Heart right ventricle (tissue), 16 donors: ENCODE measurements around the gene STOML1. TPM values are rescaled to one million over a fixed set of nuclear protein-coding genes. Genes with fewer than 3 reads are reported as not detected.

Experiments used
- ATAC-seq, 8 donors: fragments of 200-7000 bp; cut with Tn5 transposase; one replicate each; pipeline ENCODE4 v1.9.1; 2020; ENCODE audit warnings: mild to moderate bottlenecking in 8 of 8, moderate library complexity in 8 of 8, moderate number of reproducible peaks in 1 of 8
- DNase-seq, 2 donors: peaks; one replicate each; pipeline ENCODE4 v3.0.0-alpha.2; 2020
- H3K27ac ChIP-seq, 10 donors: fragments of 200-600 bp; sonication (generic) in 2 of 10; one replicate each; pipeline versions ENCODE4 v1.5.0 to v1.8.0; 2020 to 2022; ENCODE audit warnings: mild to moderate bottlenecking in 3 of 10
- H3K27me3 ChIP-seq, 7 donors: fragments of 200-600 bp; one replicate each; pipeline ENCODE4 v1.8.0; 2021 to 2022; ENCODE audit warnings: mild to moderate bottlenecking in 2 of 7
- H3K36me3 ChIP-seq, 9 donors: fragments of 200-600 bp; sonication (generic) in 1 of 9; one replicate each; pipeline versions ENCODE4 v1.5.0 to v1.8.0; 2020 to 2022; ENCODE audit warnings: mild to moderate bottlenecking in 2 of 9
- H3K4me1 ChIP-seq, 9 donors: fragments of 200-600 bp; sonication (generic) in 1 of 9; one replicate each; pipeline versions ENCODE4 v1.5.0 to v1.8.0; 2020 to 2022; ENCODE audit warnings: mild to moderate bottlenecking in 4 of 9
- H3K4me3 ChIP-seq, 10 donors: fragments of 200-600 bp; sonication (generic) in 2 of 10; one replicate each; pipeline versions ENCODE4 v1.5.0 to v1.8.0; 2020 to 2022; ENCODE audit warnings: mild to moderate bottlenecking in 7 of 10, moderate library complexity in 2 of 10
- H3K9me3 ChIP-seq, 11 donors: fragments of 200-600 bp in 10 of 11; sonication (generic) in 2 of 11; one replicate each; pipeline versions ENCODE4 v1.5.0 to v1.8.0; 2013 to 2022; ENCODE audit warnings: mild to moderate bottlenecking in 2 of 11, control low read depth in 1 of 11, moderate library complexity in 1 of 11
- WGBS, 2 donors: extraction: QIAGEN DNeasy Blood & Tissue Kit; methylation state at CpG; one replicate each; pipeline ENCODE4 v1.1.7; 2013; ENCODE audit warnings: inconsistent platforms in 1 of 2; 5-methylcytosine and 5-hydroxymethylcytosine counted together
- intact Hi-C, 10 donors: fragments of 100-400 bp; cut with DNase I; formaldehyde crosslinking; loops; one replicate each; pipeline versions ENCODE4 v1.11.1 to v1.14.2; 2022
- polyA plus RNA-seq, 2 donors: library from polyadenylated mRNA; stranded (reverse); fragments of 200-250 nt; gene quantifications; one replicate each; pipeline ENCODE4 v1.2.3, GENCODE V29; 2013
- total RNA-seq, 10 donors: library from RNA; stranded (reverse); fragmentation: NEBNext Ultra II Directional in 3 of 10; extraction: Animal tissue kit (Norgen Biotek cat#: 25700) in 3 of 10; gene quantifications; one replicate each; pipeline versions ENCODE4 v1.2.1 to v1.2.4, GENCODE V29; 2021 to 2023
- TF ChIP-seq, protein P1 (sequence below), 9 donors: fragments of 200-600 bp; sonication (generic) in 2 of 9; IDR thresholded peaks; one replicate each; pipeline versions ENCODE4 v1.5.0 to v1.8.0; 2021 to 2022; ENCODE audit warnings: antibody characterized with exemption in 9 of 9, mild to moderate bottlenecking in 5 of 9, moderate library complexity in 1 of 9
- donor health status: Arrhythmogenic right ventricular cardiomyopathy.
- donor health status: ischemic (EF 13 %, LVEDD 7.1; RV severe dilation, severe dysfunction).
- donor health status: healthy with polysubstance abuse.
- donor health status: DM: no; HTN: yes; CAD: no.
- donor health status: DM: no; HTN: no; CAD: no.
- donor health status: ischemic (EF 25% LVEDD 6.9; RV normal size, moderate dysfunction).
- donor health status: ischemic (EF 25% LVEDD 5.7; RV mildly dilated, moderate dysfunction).
- donor health status: healthy.
- donor health status: DM: yes; HTN: yes; CAD: no.
- donor health status: Ischemic cardiomyopathy.
- donor health status: ischemic (EF 35%, LVEDD 5.7; RV mildly dilated, moderate dysfunction).
- donor health status: nonischemic (EF 11% LVEDD 7.7; RV severe dilation, severe dysfunction).
- donor health status: DM: yes; HTN: yes; CAD: no.
- donor health status: PGD.
- donor health status: ischemic (EF 29% LVEDD 5.4; RV normal size, mild dysfunction).
- donor health status: nonischemic (EF 23%, LVEDD 6.1; RV moderate dilation, normal function).

The STOML1 gene
- total and polyA plus RNA-seq, 12 donors, result 21.1 to 38.4 (median 28.2) TPM

- Histone ChIP-seq H3K4me3 (no peak overlapping the region), H3K4me1 (peaks cover 12 to 49% (median 27%) of the 10 kb centered on the region in 9 donors), H3K36me3 (peaks cover 0 to 47% (median 15%) of the 10 kb centered on the region in 9 donors), H3K27me3 (no peaks in the 10 kb centered on the region), H3K27ac (peak overlapping the region in 1 of 10 donors; percentile 29), H3K9me3 (no peaks in the 10 kb centered on the region)
- intact Hi-C loops, result no loop called here
- 91 to 94% methylated on average over 4 of the region's 4 CpGs for WGBS, 2 donors
- DNase-seq (no peak), ATAC-seq (no peak)
- TF ChIP-seq, protein P1, sequence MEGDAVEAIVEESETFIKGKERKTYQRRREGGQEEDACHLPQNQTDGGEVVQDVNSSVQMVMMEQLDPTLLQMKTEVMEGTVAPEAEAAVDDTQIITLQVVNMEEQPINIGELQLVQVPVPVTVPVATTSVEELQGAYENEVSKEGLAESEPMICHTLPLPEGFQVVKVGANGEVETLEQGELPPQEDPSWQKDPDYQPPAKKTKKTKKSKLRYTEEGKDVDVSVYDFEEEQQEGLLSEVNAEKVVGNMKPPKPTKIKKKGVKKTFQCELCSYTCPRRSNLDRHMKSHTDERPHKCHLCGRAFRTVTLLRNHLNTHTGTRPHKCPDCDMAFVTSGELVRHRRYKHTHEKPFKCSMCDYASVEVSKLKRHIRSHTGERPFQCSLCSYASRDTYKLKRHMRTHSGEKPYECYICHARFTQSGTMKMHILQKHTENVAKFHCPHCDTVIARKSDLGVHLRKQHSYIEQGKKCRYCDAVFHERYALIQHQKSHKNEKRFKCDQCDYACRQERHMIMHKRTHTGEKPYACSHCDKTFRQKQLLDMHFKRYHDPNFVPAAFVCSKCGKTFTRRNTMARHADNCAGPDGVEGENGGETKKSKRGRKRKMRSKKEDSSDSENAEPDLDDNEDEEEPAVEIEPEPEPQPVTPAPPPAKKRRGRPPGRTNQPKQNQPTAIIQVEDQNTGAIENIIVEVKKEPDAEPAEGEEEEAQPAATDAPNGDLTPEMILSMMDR (IDR thresholded peaks at IDR 0.05), result no peak
Observed at GRCh38 chr15:73948396-73948795, 43.7 kb downstream of the STOML1 start.

- WGBS, 2 donors, result 94 to 95% methylated on average over 9 of the region's 9 CpGs
- Histone ChIP-seq H3K4me1 (peaks cover 10 to 45% (median 21%) of the 10 kb centered on the region in 9 donors), H3K27me3 (no peaks in the 10 kb centered on the region), H3K27ac (peak overlapping the region in 1 of 10 donors; percentile 86), H3K4me3 (no peak overlapping the region), H3K9me3 (no peaks in the 10 kb centered on the region), H3K36me3 (peaks cover 0 to 52% (median 15%) of the 10 kb centered on the region in 9 donors)
- TF ChIP-seq, protein P1 (IDR thresholded peaks at IDR 0.05), result no peak
- ATAC-seq (no peak), DNase-seq (no peak)
- intact Hi-C loops, result no loop called here
Observed at GRCh38 chr15:73947651-73948050, 44.4 kb downstream of the STOML1 start.

DNA sequence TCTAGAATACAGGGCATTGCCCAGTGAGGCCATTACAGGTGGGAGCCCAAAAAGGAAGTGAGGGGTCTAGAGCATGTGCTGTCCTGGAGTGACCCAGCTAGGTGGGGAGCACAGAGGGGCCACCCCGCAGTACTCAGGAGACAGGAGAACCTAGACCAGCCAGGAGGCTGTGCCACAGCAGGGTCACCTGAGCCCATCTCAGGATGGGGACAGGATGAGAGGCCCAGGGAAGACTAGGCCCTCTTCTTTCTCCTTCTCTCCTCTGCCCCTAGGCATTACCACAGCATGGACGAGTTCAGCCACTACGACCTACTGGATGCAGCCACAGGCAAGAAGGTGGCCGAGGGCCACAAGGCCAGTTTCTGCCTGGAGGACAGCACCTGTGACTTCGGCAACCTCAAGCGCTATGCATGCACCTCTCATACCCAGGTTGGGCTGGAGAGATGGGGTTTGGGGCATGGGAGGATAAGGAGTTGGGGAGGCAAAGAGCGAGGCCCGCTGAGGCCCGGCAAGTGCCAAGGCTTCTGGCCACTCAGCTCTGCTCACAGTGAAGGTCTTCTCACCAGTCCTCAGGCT, 45.2 kb downstream of the STOML1 start:
- H3K27ac ChIP-seq, result peak overlapping the region in 1 of 10 donors; percentile 86
- ATAC-seq (no peak), DNase-seq (no peak)
- H3K4me1 ChIP-seq, result peaks cover 5 to 45% (median 16%) of the 10 kb centered on the region in 9 donors
- TF ChIP-seq, protein P1 (IDR thresholded peaks at IDR 0.05), result no peak
- peaks cover 0 to 47% (median 15%) of the 10 kb centered on the region in 9 donors for H3K36me3 ChIP-seq
- 95 to 97% methylated on average over 9 of the region's 9 CpGs for WGBS, 2 donors
- H3K4me3 ChIP-seq, result no peak overlapping the region
- no peaks in the 10 kb centered on the region for H3K27me3 ChIP-seq
- intact Hi-C loops, result no loop called here
- H3K9me3 ChIP-seq, result no peaks in the 10 kb centered on the region

DNA sequence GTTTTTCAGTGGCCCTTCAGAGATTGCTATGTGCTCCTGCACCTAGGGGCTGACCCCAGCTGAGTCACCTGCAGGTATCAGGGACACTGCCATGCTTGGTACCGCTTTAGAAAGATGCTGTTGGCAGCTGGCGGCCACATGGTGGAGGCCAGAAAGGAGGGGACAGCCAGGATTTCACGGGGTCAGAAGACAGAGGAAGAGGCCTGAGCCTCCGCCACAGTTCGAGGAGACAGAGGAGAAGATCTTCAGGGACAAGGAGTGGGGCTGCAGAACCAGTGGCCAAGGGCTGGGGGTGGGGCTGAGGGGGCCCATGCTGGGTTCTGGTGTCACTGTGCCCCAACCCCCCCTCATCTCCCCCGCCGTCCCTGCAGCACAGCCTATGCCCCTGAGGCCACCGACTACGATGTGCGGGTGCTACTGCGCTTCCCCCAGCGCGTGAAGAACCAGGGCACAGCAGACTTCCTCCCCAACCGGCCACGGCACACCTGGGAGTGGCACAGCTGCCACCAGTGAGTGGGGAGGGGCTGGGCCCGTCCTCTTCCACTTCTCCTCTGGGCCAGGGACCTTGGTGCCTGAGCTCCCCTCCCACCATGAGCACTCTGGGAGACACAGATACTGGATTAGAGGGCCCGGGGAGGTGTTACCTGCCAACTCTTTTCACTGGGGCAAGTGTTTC, 45.9 kb downstream of the STOML1 start:
- DNase-seq, result no peak
- Histone ChIP-seq H3K36me3 (peaks cover 0 to 47% (median 15%) of the 10 kb centered on the region in 9 donors), H3K9me3 (no peaks in the 10 kb centered on the region), H3K27ac (peak overlapping the region in 1 of 10 donors; percentile 86), H3K4me1 (peaks cover 0 to 45% (median 11%) of the 10 kb centered on the region in 9 donors), H3K4me3 (no peak overlapping the region), H3K27me3 (no peaks in the 10 kb centered on the region)
- intact Hi-C loops, result no loop called here
- no peak for ATAC-seq
- WGBS, 2 donors, result 88 to 89% methylated on average over 17 of the region's 17 CpGs
- TF ChIP-seq, protein P1 (IDR thresholded peaks at IDR 0.05), result no peak
